NCI-H1417 (cell line): Measurements from ENCODE around the gene ATCAY.
A peak's percentile ranks its signal among the peaks of the same experiment; 100 is the strongest.

ENCODE experiments used
- DNase-seq, 3 experiments: peaks; one replicate each; lab custom pipeline; 2025; lab: John Stamatoyannopoulos, UW

The ATCAY gene, protein sequence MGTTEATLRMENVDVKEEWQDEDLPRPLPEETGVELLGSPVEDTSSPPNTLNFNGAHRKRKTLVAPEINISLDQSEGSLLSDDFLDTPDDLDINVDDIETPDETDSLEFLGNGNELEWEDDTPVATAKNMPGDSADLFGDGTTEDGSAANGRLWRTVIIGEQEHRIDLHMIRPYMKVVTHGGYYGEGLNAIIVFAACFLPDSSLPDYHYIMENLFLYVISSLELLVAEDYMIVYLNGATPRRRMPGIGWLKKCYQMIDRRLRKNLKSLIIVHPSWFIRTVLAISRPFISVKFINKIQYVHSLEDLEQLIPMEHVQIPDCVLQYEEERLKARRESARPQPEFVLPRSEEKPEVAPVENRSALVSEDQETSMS

GRCh38 chr19:3880471-3881271, at the start of gene ATCAY:
TSS of gene ATCAY (plus strand) at chr19:3880685. CDS start at chr19:3885768, 5,083 bp downstream.
- DNase-seq: peak; percentile 84 to 95 (median 92)

- DNase-seq: no peak
These were observed 48.9 kb upstream of the ATCAY start for GRCh38 chr19:3831601-3832000.

DNA sequence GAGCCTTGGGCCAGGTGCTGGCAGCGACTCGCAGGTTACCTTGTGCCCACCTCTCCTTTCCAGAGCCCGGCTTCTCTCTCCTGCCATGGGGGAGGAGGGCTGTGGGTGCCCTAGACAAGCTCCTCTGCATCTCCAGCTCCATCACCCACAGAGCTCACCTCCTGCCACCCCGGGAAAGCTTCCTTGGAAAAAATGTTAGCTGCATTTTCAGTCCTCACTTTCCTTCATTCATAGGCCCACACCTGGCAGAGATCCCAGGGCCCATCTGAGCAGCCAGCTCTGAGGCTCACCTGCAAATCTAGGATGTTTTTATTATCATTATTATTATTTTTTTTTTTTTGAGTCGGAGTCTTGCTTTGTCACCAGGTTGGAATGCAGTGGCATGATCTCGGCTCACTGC, 48.5 kb upstream of the ATCAY start:
- DNase-seq: no peak

DNA sequence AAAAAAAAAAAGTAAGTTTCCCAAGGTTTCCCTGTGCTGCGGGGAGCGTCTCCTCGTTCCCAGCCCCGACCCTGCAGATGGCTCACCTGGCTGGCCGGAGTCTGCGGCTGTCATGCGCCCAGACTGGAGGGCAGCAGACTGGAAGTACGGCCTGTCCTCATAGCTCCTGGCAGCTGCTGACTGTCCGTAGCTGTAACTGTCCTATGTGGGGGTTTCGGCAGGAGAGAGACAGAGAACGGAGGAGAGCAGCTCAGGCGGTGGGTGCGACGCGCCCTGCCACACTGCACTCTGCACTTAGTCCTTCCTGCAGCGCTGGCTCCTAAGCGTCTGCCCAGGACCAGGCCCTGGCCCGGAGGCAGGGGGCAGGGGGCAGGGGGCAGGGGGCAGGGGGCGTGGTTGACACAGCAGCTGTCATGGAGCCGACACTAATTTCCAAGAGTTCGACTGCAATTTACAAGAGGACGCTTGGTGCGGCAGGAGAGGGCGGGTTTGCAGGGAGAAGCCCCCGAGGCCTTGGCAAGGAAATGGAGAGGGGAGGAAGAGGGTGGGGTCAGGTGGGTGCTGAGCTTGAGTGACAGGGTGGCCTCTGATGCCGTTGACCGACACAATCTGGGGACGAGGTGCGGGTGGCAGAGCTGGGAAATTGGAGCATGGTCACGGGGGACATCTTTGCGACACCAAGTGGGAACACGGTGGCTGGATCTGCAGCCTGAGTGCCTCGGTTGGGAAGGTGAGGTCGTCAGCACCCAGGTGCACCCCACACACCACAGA, 46.7 kb upstream of the ATCAY start:
- DNase-seq: no peak

GRCh38 chr19:3834349-3835054, 46.0 kb upstream of the ATCAY start:
- DNase-seq: no peak

GRCh38 chr19:3835055-3835435, 45.4 kb upstream of the ATCAY start:
- DNase-seq: no peak

DNA sequence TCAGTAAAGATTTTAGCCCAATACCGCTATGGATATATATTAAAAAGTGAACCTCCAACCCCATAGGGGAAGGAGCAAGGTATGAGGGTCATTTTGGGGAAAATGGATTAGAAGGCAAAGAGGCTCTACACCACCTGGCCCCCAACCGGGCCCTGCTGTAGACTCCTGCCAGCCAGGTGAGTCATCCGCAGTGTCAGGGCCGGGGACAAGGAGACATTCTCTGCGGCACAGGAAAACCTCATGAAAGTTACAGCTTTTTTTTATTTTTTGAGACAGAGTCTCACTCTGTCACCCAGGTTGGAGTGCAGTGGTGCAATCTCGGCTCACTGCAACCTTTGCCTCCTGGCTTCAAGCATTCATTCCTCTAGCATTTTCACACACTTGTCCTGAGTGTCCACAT, 43.6 kb upstream of the ATCAY start:
- DNase-seq: no peak

- no peak for DNase-seq
These were observed 43.2 kb upstream of the ATCAY start for GRCh38 chr19:3837332-3837731.

GRCh38 chr19:3837922-3838321, 42.6 kb upstream of the ATCAY start:
- no peak for DNase-seq

GRCh38 chr19:3838661-3839060, 41.8 kb upstream of the ATCAY start:
- DNase-seq: no peak

GRCh38 chr19:3839941-3840340, 40.5 kb upstream of the ATCAY start:
- no peak for DNase-seq

- DNase-seq: no peak
These were observed 39.7 kb upstream of the ATCAY start for GRCh38 chr19:3840804-3841203.

DNA sequence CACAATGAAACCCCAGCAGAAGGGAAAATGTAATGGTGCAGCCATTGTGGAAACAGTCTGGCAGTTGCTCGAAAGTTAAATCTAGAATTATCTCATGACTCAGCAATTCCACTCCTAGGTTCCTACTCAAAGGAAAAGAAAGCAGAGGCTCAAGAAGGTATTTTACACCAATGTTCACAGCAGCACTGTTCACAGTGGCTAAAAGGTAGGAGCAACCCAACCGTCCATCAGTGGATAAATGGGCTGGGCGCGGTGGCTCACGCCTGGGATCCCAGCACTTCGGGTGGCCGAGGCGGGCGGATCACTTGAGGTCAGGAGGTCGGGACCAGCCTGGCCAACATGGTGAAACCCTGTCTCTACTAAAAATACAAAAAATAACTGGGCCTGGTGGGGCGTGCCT, 37.5 kb upstream of the ATCAY start:
- DNase-seq: no peak

DNA sequence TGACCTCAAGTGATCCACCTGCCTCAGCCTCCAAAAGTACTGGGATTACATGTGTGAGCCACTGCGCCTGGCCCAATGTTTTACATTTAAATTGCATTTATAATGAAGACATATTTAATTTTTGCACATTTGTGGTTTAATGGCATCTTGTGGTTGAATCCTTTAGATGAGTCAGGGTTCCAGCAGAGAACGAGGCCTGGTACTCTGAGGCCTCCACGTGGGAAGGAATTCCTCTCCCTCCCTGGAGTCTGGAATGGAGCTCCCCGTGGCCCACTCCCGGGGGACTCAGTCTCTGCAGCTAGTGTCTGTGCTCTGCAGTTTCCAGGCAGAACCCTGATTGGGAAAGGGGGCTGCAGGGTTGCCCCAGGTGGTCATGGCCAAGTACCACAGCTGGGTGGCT, 35.9 kb upstream of the ATCAY start:
- no peak for DNase-seq

DNA sequence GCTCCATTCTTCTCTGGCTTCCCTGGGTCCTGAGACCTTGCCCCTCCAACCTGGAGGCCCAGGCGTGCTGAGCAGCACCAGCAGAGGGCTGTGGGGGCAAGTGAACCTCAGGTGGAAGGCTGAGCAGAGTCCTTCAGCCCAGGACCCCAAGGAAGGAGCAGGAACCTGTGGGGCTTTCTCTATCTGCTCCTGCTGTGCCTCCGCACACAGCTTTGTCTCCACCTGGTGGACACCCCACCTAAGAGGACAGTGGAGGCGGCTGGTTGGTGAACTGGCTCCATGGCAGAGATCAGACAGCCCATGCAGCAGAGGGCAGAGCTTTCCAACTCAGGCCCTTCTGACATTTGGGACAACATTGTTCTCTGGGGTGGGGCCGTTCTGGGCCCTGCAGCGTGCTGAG, 31.4 kb upstream of the ATCAY start:
- peak in 1 of 3 experiments; percentile 6 for DNase-seq

- DNase-seq: no peak
These were observed 30.7 kb upstream of the ATCAY start for GRCh38 chr19:3849787-3850186.

- DNase-seq: no peak
These were observed 30.0 kb upstream of the ATCAY start for GRCh38 chr19:3850320-3850972.

GRCh38 chr19:3851254-3852176, 29.0 kb upstream of the ATCAY start:
- DNase-seq: no peak

- no peak for DNase-seq
These were observed 28.3 kb upstream of the ATCAY start for GRCh38 chr19:3852177-3852511.

DNA sequence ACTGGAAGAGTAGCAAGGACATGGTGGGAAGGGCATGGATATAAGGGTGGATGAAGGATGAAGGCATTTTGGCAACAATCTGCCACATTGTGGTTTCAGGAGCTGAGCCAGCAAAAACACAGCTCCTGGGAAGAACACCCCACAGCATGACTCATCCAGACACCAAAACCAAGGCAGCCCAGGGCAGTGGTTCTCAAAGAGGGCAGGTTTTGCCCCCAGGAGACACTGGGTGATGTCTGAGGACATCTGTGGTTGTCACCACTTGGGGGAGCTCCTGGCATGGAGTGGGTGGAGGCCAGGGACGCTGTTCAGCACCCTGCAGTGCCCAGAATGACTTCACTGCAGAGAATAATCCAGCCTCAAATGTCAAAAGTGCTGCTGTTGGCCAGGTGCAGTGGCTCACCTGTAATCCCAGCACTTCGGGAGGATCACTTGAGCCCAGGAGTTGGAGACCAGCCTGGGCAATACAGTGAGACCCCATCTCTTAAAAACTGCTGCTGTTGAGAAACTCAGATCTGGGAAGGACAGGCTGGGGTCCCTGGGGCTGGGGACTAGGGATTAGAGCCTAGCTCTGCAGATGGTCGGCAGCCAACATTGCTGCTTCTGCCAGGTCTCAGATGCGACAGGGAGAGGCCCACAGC, 27.8 kb upstream of the ATCAY start:
- no peak for DNase-seq
